ENCODE results near the gene SMKR1.
"Not testable (repeated sequence)": the region's sequence is repeated elsewhere in the genome, so short reads cannot be mapped to it uniquely, and the experiment has no call there.

The SMKR1 gene

DNA sequence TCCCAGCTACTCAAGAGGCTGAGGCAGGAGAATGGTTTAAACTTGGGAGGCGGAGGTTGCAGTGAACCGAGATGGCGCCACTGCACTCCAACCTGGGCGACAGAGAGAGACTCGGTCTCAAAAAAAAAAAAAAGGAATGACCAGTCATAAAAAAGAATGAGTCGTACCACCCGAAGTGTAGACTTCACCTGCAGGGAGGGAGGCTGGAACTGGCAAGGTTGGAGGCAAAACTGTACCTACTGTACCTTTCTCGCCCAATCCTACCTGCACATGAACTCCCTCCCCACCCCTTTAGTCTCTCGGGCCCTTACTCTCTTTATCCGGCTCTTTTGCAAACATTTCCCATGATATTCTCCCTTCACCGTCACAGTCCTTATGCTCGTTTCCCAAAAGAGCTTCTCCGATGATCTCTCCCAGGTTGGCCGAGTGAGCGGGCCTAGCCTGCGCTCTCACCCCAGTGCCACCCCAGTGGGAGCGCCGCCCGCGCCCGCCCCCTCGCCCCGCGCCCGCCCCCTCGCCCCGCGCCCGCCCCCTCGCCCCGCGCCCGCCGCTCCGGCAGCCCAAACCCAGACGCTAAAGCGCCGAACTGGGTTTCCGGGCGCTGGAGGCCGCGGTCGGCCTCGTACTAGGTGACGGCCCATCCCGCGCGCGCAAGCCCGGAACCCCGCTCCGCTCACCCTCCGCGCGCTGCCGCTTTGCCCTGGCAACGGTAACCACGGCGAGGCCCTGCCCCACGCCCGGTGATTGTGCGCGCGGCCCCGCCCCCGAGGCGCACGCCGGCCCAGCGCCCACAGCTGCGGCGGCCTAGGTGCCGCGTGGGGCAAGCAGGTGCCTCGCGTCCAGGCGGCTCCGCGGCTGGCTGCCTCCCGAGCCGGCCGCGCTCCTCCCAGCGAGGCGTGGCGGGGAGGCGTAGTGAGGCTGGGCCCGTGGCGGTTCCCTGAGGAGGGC is at the start of gene SMKR1:
Gene SMKR1 (plus strand): TSS at position 772 of the 948 bp plus-strand sequence. CDS start 294 bp downstream, outside the sequence.
- peak; percentile 74 to 86 for DNase-seq (ENCODE audit: low read depth in 2 of 2, low spot score in 1 of 2)

DNA sequence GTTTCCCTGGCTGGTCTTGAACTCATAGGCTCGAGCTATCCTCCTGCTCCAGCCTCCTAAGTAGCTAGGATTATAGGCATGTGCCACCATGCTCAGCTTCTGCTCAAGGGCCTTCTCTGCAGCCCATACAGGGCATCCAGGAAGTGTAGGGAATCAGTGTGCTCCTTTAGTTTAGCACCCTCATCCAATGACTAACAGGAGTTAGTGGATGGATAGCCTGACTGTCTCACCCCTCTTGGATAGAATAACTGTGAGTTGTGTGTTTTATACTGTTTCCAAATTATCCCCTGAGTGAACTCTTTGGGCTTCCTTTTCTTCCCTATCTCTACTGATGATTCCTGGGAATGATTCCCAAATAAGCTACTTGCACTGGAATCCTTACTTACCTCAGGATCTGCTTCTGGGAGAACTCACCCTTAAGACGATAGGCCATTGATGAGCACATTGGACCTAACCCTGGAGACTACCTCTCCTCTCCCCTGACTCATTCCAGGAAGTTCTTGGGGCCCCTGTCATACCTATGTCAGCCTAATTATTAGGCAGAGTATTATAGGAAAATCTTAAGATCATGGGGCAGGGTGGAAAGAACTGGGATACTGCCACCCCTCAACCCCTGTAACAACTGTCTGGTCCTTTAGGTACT is 49.6 kb upstream of the SMKR1 start:
- DNase-seq (ENCODE audit: low read depth in 2 of 2, low spot score in 1 of 2), result no peak

DNA sequence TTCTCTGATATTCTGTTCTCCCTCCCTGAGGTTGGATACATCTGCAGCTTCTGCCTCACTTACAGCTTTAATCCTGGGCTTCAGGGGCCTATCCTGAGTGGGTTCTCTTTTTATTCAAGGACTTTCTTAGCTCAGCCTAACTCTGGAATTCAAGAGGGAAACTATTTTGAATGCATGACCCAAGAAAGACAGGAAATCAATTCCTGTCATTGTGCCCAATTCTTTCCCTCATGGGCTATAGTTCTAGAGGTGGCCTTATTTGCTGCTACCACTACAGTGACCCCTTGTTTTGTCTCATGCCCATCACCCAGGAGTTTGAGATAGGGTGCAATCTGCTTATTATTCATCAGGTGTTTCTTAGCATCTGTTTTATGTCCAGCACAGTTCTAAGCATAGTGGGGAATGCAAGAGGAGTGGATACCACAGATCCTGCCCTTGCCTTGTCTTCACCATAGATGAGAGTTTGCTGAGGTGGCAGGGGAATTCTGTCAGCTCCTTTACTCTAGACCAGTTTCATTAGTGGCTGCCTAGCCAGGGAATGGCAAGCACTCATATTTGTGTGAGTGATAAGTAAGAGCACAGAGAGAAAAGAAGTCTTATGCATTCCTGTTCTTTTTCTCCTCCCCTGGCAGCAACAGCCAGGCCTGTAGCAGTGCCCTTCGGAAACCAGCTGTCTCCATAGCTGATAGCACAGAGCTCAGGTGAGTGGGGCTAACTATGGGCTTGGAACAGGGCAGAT is 48.7 kb upstream of the SMKR1 start:
- DNase-seq (ENCODE audit: low read depth in 2 of 2, low spot score in 1 of 2), result no peak

DNA sequence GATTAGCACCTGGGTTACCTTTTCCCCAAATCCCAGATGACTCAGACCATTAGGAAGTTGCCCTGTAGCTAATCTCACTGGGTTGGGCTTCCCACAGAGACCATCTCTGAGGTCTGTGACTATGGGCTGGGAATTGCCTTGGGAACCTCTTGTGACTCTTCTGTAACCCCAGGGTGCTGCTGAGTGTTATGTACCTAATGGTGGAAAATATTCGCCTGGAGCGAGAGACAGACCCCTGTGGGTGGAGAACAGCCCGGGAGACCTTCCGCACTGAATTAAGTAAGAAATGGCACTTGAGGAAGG is 48.1 kb upstream of the SMKR1 start:
- no peak for DNase-seq (ENCODE audit: low read depth in 2 of 2, low spot score in 1 of 2)

DNA sequence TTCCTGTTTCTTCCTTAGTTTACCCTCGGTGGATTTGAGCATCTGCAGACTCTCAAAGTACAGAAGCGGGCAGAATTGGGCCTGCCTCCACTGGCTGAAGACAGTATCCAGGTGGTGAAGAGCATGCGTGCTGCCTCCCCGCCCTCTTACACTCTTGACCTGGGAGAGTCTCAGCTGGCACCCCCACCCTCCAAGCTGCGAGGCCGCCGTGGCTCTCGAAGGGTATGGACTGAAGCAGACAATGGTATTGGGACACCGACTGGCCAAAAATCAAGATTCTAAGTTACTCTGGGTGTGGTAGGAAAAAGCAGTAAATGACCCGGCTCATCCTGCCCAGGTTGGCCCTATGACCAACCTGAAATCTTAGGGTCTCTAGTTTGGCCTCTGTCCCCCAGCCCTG is 45.9 kb upstream of the SMKR1 start:
- DNase-seq (ENCODE audit: low read depth in 2 of 2, low spot score in 1 of 2), result no peak

DNA sequence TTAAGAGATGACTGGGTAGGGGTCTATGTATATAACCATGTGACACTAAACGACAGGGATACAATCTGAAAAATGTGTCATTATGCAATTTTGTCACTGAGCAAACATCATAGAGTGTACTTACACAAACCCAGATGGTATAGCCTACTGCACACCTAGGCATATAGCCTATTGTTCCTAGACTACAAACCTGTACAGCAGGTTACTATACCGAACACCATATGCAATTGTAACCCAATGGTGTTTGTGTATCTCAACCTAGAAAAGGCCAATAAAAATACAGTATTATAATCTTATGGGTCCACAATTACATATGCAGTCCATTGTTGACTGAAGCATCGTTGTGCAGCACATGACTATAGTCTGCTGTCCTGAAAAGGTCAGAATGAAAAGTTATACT is 45.2 kb upstream of the SMKR1 start:
- no peak for DNase-seq (ENCODE audit: low read depth in 2 of 2, low spot score in 1 of 2)

DNA sequence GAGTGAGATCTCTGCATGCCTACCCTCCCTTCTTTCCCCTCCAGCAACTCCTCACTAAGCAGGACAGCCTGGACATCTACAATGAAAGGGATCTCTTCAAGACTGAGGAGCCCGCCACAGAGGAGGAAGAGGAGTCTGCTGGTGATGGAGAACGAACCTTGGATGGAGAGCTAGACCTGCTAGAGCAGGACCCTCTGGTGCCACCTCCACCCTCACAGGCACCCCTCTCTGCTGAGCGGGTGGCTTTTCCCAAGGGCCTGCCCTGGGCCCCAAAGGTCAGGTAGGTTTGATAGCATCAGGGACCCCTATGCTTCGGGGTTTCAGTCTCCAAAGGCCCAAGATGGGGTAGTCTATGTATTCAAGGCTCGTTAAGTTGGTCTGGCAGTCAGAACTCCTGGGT is 44.2 kb upstream of the SMKR1 start:
- no peak for DNase-seq (ENCODE audit: low read depth in 2 of 2, low spot score in 1 of 2)

DNA sequence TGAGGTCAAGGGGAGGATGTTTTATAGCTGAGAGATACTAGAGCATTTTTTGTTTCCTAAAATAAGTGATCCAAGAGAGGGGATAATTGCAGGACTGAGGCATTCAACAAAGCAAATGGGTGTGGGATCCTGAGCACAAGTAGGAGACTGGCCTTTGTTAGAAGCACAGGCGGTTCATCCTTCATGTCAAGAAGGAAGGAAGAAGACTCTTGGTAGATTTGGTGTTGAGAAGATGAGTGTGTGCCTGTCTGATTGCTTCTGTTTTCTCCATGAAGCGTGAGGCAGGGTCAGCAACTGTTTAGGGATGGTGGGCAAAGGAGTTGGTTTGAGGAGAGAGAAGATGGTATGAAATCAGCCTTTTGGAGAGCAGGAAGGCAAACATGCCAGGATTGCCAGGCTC is 40.5 kb upstream of the SMKR1 start:
- DNase-seq (ENCODE audit: low read depth in 2 of 2, low spot score in 1 of 2), result no peak

DNA sequence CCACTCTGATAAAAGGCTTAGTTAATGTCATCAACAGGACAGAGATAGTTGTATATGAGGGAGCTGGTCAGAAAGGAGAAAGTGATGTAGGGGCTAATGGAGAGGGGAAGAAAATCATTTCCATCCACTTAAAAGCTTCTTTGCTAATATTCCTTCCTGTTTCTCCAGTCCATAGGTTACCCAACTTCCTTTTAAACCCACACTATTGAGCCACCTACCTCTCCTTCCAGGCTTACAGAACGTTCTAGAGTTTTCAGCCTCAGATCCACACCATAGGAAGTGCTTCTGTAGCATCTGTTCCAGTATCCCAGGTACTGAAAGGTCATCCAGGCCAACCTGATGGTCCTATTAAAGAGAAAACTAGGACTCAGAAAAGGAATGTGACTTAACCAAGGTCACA is 39.9 kb upstream of the SMKR1 start:
- DNase-seq (ENCODE audit: low read depth in 2 of 2, low spot score in 1 of 2), result no peak

DNA sequence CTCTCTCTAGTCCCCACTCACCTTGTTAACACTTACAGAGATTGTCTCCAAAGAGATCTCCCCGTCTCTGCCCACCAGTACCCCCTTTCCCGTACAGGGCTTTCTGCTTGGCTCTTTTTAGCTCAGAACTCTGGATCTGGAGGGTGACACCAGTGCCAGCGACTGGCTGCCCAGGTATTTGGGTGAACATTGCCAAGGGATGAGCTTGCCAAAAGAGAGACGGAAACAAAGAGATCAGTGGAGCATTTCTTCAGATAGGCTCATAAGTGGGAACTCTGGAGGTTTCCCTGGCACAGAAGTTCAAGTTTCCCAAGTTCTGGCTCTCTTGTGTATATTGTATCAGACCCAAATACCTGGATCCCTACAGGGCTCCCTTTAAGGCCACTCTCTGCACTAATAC is 38.1 kb upstream of the SMKR1 start:
- DNase-seq (ENCODE audit: low read depth in 2 of 2, low spot score in 1 of 2), result no peak

DNA sequence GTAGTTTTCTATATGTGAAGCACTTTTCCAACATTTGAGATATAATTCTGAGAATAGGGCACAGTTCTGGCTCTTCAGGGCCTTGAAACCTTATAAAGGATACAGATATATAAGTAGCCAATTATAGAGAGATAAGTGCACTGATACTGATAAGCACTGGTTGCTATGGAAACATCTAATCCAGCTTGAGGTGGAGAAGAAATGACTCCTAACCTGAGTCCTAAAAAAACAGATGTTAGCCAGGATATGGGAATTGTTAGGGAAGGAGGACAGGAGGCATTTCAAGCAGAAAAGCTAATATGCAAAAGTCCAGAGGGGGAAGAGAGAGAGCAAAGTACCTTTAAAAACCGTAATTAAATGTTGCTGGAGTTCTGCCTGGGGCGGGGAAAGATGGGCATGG is 37.3 kb upstream of the SMKR1 start:
- DNase-seq (ENCODE audit: low read depth in 2 of 2, low spot score in 1 of 2), result no peak

DNA sequence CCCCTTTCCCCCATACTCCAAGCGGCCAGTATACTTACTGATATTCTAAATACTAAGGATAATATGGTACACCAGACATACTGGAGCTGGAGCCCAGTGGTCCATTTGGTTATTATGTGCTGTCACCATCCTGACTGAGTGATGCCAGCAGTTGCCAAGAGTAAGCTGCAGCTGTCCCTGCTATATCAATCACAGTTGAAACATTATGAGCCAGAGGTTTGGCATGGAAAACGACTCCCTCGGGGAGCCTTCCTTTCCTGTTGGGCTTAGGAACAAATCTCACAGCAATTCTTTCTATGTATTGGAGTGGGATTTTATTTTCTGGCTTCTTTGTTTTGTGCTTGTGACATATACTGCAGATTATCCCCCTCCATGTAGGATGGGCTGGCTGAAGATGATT is 35.5 kb upstream of the SMKR1 start:
- DNase-seq (ENCODE audit: low read depth in 2 of 2, low spot score in 1 of 2), result no peak

DNA sequence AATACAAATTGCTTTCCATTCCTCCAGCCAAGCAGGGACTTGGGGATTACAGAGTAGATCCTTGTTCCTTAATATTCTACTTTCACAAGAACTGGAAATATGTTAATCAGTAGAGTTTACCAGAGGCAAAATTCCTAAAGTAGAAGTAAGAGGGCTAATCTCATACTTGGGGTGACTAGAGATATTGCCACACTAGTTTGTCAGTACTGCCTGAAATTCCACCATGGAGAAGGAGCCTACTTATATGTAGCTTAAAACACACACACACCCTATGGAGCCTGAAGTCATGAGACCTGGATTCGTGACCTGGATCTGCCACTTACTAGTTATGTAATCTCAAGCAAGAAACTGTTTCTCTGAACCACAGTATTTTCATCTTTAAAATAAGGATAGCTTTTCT is 34.2 kb upstream of the SMKR1 start:
- DNase-seq (ENCODE audit: low read depth in 2 of 2, low spot score in 1 of 2), result no peak

DNA sequence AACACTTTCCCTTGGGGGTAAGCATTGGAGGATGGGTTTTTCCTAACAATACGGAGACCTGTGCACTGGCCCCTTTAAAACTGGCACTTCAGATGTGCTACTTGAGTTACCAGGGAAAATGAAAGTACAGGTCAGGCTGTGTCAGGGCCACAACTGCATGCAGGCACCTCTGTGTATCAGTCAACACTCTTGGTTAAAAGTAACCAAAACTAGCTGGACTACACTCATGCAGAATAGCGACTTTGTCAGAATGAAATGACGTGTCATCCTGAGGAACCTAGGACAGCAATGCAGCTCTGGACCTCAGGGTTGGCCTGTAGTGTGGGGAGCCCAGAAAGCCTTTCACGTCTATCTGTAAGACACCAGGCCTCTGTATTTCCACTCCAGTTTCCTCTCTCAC is 33.8 kb upstream of the SMKR1 start:
- no peak for DNase-seq (ENCODE audit: low read depth in 2 of 2, low spot score in 1 of 2)

DNA sequence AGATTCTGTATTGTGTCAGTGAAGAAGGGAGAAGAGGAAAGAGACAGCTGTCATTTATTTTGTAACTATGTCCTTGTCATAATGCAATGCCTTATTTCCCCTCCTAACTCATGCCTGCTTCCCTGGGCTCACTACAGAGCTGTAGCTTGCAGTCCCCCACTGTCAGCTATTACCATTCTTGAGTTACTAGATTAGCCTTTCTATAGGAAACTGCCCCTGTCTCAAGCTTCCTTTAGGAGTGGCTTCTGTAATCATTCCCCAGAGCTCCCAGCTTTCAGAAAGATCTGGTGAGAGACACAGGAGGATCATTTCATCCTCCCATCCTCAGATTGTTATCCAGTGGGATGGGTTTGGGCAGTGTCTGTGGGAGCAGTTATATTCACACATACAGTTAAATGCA is 32.4 kb upstream of the SMKR1 start:
- DNase-seq (ENCODE audit: low read depth in 2 of 2, low spot score in 1 of 2), result no peak

DNA sequence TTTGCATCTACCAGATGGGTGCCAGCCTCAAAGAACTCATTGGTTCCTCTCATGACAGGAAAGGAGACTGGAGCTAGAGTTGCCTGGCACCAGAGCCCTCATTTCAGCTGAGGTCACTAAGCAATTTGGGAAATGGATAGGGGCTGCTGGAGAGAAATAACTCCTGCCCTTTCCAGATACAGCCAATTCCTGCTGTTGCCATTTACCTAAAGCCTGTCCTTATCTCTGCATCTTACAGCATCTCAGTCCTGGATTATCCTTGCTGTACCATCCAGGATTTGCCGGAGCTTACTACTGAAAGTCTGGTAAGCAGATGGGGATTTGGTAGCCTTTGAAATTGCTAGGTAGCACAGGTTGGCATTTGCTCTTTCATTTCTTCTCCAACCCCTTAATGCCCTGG is 31.9 kb upstream of the SMKR1 start:
- DNase-seq (ENCODE audit: low read depth in 2 of 2, low spot score in 1 of 2), result no peak

DNA sequence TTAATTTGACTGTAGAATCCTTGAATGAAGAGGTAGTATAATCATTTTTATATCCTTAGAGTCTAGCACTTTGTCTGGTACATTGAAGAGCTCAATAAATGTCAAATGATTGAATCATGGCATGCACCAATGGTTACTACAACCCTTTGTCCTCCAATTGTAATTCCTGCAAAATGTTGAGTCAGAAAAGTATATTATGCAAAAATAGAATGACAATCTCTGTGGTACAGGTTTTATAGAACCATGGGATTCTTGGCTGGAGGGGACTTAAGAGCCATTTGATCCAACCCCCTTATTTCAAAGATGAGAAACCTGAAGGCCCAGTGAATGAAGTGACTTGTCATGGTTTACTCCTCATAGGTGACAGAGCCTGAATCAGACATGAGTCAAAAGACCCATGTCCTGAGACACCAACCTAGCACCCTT is 30.9 kb upstream of the SMKR1 start:
- DNase-seq (ENCODE audit: low read depth in 2 of 2, low spot score in 1 of 2), result no peak

DNA sequence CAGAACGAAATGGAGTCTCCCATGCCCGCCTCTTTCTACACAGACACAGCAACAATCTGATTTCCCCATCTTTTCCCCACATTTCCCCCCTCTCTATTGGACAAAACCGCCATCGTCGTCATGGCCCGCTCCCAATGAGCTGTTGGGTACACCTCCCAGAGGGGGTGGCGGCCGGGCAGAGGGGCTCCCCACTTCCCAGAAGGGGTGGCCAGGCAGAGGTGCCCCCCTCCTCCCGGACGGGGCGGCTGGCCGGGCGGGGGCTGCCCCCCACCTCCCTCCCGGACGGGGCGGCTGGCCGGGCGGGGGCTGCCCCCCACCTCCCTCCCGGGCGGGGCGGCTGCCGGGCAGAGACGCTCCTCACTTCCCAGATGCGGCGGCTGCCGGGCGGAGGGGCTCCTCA is 26.4 kb upstream of the SMKR1 start:
- DNase-seq (ENCODE audit: low read depth in 2 of 2, low spot score in 1 of 2), result not testable (repeated sequence)

DNA sequence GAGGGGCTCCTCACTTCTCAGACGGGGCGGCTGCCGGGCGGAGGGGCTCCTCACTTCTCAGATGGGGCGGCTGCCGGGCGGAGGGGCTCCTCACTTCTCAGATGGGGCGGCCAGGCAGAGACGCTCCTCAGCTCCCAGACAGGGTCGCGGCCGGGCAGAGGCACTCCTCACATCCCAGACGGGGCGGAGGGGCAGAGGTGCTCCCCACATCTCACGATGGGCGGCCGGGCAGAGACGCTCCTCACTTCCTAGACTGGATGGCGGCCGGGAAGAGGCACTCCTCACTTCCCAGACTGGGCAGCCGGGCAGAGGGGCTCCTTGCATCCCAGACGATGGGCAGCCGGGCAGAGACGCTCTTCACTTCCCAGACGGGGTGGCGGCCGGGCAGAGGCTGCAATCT is 25.9 kb upstream of the SMKR1 start:
- DNase-seq (ENCODE audit: low read depth in 2 of 2, low spot score in 1 of 2), result not testable (repeated sequence)

DNA sequence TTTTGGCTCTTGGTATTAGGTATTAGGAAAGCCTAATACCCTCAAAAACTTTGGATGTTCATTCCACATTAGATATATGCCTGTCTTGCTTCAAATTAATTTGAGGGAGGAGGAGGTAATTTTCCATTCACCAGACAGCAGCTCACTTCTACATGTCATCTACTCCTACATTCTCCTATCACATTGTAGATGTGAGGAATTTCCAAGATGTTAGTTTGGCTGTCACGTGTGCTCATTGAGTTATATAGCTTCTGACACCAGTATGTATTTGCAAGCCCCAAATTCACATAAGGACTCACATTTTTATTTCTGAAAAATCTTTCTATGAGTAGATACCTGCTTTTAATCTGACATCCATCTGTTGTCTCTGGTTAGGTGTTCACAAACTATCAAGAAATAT is 22.5 kb upstream of the SMKR1 start:
- DNase-seq (ENCODE audit: low read depth in 2 of 2, low spot score in 1 of 2), result no peak

DNA sequence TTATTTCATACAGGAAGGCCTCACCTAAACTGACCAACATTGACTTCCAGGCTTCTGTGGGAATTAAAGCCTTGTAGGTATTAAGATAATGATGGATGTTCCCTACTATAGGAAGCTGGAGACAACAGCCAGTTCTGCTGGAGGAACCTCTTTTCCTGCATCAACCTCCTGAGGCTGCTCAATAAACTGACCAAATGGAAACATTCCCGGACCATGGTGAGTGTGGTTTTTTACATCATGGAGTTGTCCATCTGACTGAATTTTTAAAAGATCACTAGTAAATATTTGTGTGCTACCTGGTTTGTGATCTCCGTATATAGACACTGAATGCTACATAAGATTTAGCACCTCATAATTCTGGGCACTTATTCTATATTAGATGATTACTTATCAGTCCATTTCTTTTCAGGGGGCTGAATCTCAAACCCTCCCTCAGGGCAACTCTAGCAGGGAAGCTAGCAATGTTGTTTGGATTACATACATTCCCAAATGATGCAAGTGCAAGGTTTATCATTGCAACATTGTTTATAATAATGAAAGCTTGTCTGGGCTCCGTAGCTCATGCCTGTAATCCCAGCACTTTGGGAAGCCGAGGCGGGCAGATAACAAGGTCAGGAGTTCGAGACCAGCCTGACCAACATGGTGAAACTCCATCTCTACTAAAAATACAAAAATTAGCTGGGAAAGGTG is 21.5 kb upstream of the SMKR1 start:
- no peak for DNase-seq (ENCODE audit: low read depth in 2 of 2, low spot score in 1 of 2)

All from stimulated activated CD8-positive, alpha-beta memory T cell treated with anti-CD3 and anti-CD28 coated beads, Interleukin-4, amount 100 ng/mL, for 1 hour (primary cell).